WTC11 (cell line): ENCODE results near the gene P3R3URF. TPM values are rescaled to one million over a fixed set of nuclear protein-coding genes. Genes with fewer than 3 reads are reported as not detected.
A peak's percentile ranks its signal among the peaks of the same experiment; 100 is the strongest.

Experiments used
- ATAC-seq: fragments of 200-7000 bp; cut with Tn5 transposase; 2 replicates; pipeline ENCODE4 v1.10.0; 2021; ENCODE audit warnings: mild to moderate bottlenecking, moderate library complexity
- CTCF ChIA-PET: fragments of 300-600 bp; sonication (Branson Sonifier 250); formaldehyde crosslinking; loops from one replicate; lab custom pipeline; 2021; ENCODE audit warnings: antibody characterized with exemption; lab: Charles Lee
- POLR2A ChIA-PET: fragments of 350-600 bp; sonication (Branson Sonifier 250); formaldehyde crosslinking; loops from one replicate; lab custom pipeline; 2021; ENCODE audit warnings: antibody characterized with exemption; lab: Charles Lee
- DNase-seq: peaks from one replicate; pipeline ENCODE4 v3.0.0; 2021; ENCODE audit warnings: low spot score
- H3K27ac Mint-ChIP-seq: 2 replicates; pipeline ENCODE4 v1.8.0; 2021; ENCODE audit warnings: mixed read lengths
- H3K27me3 Mint-ChIP-seq: 2 replicates; pipeline ENCODE4 v1.8.0; 2021; ENCODE audit warnings: low read depth, mild to moderate bottlenecking, moderate library complexity, mixed read lengths
- H3K36me3 Mint-ChIP-seq: 2 replicates; pipeline ENCODE4 v1.8.0; 2021; ENCODE audit warnings: mixed read lengths
- H3K4me1 Mint-ChIP-seq: 2 replicates; pipeline ENCODE4 v1.8.0; 2022; ENCODE audit warnings: mixed read lengths
- H3K4me3 Mint-ChIP-seq: 2 replicates; pipeline ENCODE4 v1.8.0; 2021; ENCODE audit warnings: mild to moderate bottlenecking, moderate library complexity, mixed read lengths
- H3K9me3 Mint-ChIP-seq: 2 replicates; pipeline ENCODE4 v1.8.0; 2021; ENCODE audit warnings: mixed read lengths
- CBFB ChIP-seq: sonication (generic); formaldehyde crosslinking; IDR thresholded peaks from 2 replicates; pipeline ENCODE4 v1.8.1; 2022; ENCODE audit warnings: mild to moderate bottlenecking, low read depth, missing genetic modification reagents
- CREM ChIP-seq: sonication (generic); formaldehyde crosslinking; IDR thresholded peaks from 2 replicates; pipeline ENCODE4 v1.8.1; 2022; ENCODE audit warnings: mild to moderate bottlenecking, missing genetic modification reagents, moderate library complexity
- FOXP1 ChIP-seq: sonication (generic); formaldehyde crosslinking; IDR thresholded peaks from 2 replicates; pipeline ENCODE4 v1.8.0; 2022; ENCODE audit warnings: missing genetic modification reagents, mild to moderate bottlenecking, moderate library complexity, borderline replicate concordance
- MYBL2 ChIP-seq: sonication (generic); formaldehyde crosslinking; IDR thresholded peaks from 2 replicates; pipeline ENCODE4 v1.8.1; 2023; ENCODE audit warnings: mild to moderate bottlenecking, moderate library complexity, missing genetic modification reagents
- NR3C1 ChIP-seq: sonication (generic); formaldehyde crosslinking; conservative IDR thresholded peaks from 2 replicates; pipeline ENCODE4 v1.8.1; 2023; ENCODE audit warnings: low read depth, mild to moderate bottlenecking, missing genetic modification reagents
- PRRX2 ChIP-seq: fragments of 250-450 bp; sonication (Bioruptor Pico); IDR thresholded peaks from 2 replicates; pipeline ENCODE4 v1.8.0; 2021; ENCODE audit warnings: mild to moderate bottlenecking
- RORB ChIP-seq: fragments of 250-450 bp; sonication (Bioruptor Pico); IDR thresholded peaks from 2 replicates; pipeline ENCODE4 v1.9.0; 2021; ENCODE audit warnings: mild to moderate bottlenecking
- ZBTB21 ChIP-seq: sonication (generic); formaldehyde crosslinking; IDR thresholded peaks from 2 replicates; pipeline ENCODE4 v1.8.1; 2023; ENCODE audit warnings: mild to moderate bottlenecking, missing genetic modification reagents, borderline replicate concordance
- ZNF121 ChIP-seq: sonication (generic); formaldehyde crosslinking; IDR thresholded peaks from 2 replicates; pipeline ENCODE4 v1.8.0; 2023; ENCODE audit warnings: missing genetic modification reagents
- ZNF138 ChIP-seq: sonication (generic); formaldehyde crosslinking; conservative IDR thresholded peaks from 2 replicates; pipeline ENCODE4 v1.8.1; 2022; ENCODE audit warnings: mild to moderate bottlenecking, moderate library complexity, missing genetic modification reagents
- ZNF232 ChIP-seq: sonication (generic); formaldehyde crosslinking; IDR thresholded peaks from 2 replicates; pipeline ENCODE4 v1.8.0; 2022; ENCODE audit warnings: mild to moderate bottlenecking, missing genetic modification reagents
- ZNF263 ChIP-seq: sonication (generic); formaldehyde crosslinking; IDR thresholded peaks from 2 replicates; pipeline ENCODE4 v1.8.1; 2022; ENCODE audit warnings: low read depth, mild to moderate bottlenecking, moderate library complexity, missing genetic modification reagents
- ZNF396 ChIP-seq: fragments of 250-450 bp; sonication (Bioruptor Pico); IDR thresholded peaks from 2 replicates; pipeline ENCODE4 v1.8.0; 2021; ENCODE audit warnings: mild to moderate bottlenecking, moderate library complexity, borderline replicate concordance
- ZNF416 ChIP-seq: fragments of 250-450 bp; sonication (Bioruptor Pico); IDR thresholded peaks from 2 replicates; pipeline ENCODE4 v1.9.0; 2021; ENCODE audit warnings: mild to moderate bottlenecking, inconsistent platforms
- total RNA-seq: library from RNA; stranded (reverse); gene quantifications from 3 replicates; pipeline ENCODE4 v1.2.3, GENCODE V29; 2021
- TF ChIP-seq, protein P1 (sequence below): sonication (generic); formaldehyde crosslinking; IDR thresholded peaks from 2 replicates; pipeline ENCODE4 v1.8.1; 2022; ENCODE audit warnings: missing genetic modification reagents, borderline replicate concordance
- TF ChIP-seq, protein P2 (sequence below): sonication (generic); formaldehyde crosslinking; IDR thresholded peaks from 2 replicates; pipeline ENCODE4 v1.8.1; 2022; ENCODE audit warnings: mild to moderate bottlenecking, missing genetic modification reagents, moderate library complexity, borderline replicate concordance
- TF ChIP-seq, protein P3 (sequence below): fragments of 250-450 bp; sonication (Bioruptor Pico); IDR thresholded peaks from 2 replicates; pipeline ENCODE4 v1.9.0; 2021; ENCODE audit warnings: mild to moderate bottlenecking, borderline replicate concordance
- TF ChIP-seq, protein P4 (sequence below): sonication (generic); formaldehyde crosslinking; IDR thresholded peaks from 2 replicates; pipeline ENCODE4 v1.8.0; 2022; ENCODE audit warnings: mild to moderate bottlenecking, missing genetic modification reagents
- TF ChIP-seq, protein P5 (sequence below): sonication (generic); formaldehyde crosslinking; conservative IDR thresholded peaks from 2 replicates; pipeline ENCODE4 v1.8.1; 2023; ENCODE audit warnings: mild to moderate bottlenecking, low read depth, missing genetic modification reagents, moderate library complexity
- TF ChIP-seq, protein P6 (sequence below): fragments of 250-450 bp; sonication (Bioruptor Pico); IDR thresholded peaks from 2 replicates; pipeline ENCODE4 v2.1.2; 2022; ENCODE audit warnings: mild to moderate bottlenecking, moderate library complexity
- TF ChIP-seq, protein P7 (sequence below): sonication (generic); formaldehyde crosslinking; IDR thresholded peaks from 2 replicates; pipeline ENCODE4 v1.8.1; 2023; ENCODE audit warnings: mild to moderate bottlenecking, moderate library complexity, missing genetic modification reagents

P3R3URF gene
- total RNA-seq, 1 experiment from 2014 or later, result not detected

DNA sequence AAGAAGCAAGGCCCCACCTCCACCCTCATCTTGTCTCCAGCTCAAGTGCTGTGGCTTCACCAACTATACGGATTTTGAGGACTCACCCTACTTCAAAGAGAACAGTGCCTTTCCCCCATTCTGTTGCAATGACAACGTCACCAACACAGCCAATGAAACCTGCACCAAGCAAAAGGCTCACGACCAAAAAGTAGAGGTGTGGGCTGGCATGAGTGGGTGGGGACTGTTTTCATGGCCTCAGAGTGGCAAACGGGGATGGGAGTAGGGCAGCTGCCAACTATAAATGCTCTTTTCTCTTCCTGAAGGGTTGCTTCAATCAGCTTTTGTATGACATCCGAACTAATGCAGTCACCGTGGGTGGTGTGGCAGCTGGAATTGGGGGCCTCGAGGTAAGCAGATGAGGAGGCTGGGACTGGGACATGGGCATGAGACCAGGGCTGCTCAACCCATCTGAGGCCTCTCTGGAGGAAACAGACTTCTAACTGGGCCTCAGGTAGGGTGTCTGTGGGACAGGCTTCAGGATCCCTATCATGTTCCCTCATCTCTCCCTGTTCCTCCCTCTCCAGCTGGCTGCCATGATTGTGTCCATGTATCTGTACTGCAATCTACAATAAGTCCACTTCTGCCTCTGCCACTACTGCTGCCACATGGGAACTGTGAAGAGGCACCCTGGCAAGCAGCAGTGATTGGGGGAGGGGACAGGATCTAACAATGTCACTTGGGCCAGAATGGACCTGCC is 8.8 kb upstream of the P3R3URF start (continued):
- TF ChIP-seq ZNF263 (CRISPR knock-in tag) (no peak), ZNF121 (no peak), ZNF138 (CRISPR knock-in tag) (no peak), ZNF232 (CRISPR knock-in tag) (no peak), ZNF396 (CRISPR knock-in tag) (no peak), ZBTB21 (CRISPR knock-in tag) (no peak), PRRX2 (CRISPR knock-in tag) (no peak)
- TF ChIP-seq, protein P1, sequence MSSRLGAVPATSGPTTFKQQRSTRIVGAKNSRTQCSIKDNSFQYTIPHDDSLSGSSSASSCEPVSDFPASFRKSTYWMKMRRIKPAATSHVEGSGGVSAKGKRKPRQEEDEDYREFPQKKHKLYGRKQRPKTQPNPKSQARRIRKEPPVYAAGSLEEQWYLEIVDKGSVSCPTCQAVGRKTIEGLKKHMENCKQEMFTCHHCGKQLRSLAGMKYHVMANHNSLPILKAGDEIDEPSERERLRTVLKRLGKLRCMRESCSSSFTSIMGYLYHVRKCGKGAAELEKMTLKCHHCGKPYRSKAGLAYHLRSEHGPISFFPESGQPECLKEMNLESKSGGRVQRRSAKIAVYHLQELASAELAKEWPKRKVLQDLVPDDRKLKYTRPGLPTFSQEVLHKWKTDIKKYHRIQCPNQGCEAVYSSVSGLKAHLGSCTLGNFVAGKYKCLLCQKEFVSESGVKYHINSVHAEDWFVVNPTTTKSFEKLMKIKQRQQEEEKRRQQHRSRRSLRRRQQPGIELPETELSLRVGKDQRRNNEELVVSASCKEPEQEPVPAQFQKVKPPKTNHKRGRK, result no peak
- TF ChIP-seq, protein P2, sequence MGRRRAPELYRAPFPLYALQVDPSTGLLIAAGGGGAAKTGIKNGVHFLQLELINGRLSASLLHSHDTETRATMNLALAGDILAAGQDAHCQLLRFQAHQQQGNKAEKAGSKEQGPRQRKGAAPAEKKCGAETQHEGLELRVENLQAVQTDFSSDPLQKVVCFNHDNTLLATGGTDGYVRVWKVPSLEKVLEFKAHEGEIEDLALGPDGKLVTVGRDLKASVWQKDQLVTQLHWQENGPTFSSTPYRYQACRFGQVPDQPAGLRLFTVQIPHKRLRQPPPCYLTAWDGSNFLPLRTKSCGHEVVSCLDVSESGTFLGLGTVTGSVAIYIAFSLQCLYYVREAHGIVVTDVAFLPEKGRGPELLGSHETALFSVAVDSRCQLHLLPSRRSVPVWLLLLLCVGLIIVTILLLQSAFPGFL (CRISPR knock-in tag), result no peak

DNA sequence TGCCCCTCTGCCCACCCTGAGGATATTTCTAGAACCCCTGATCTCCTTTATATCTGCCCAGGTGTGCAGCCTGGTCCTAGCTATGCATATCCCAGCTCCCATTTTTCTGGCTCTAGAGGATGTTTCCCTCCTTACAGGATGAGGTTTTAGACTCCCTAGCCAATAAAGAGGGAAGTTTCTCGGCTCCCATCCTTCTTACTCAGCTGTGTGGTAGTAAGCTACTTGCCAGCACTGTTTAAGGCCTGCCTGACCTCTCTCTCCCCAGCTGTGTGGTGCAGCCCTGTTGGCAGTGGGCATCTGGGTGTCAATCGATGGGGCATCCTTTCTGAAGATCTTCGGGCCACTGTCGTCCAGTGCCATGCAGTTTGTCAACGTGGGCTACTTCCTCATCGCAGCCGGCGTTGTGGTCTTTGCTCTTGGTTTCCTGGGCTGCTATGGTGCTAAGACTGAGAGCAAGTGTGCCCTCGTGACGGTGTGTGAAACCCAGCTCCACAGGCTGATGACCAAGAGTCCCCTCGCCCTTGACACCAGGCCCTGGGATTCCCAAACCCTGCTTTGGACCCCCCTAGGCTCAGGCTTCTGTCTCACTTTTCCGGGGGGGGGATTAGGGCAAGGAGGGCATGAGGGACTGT is 7.8 kb upstream of the P3R3URF start:
- DNase-seq (no peak), ATAC-seq (no peak)
- ChIA-PET POLR2A (interaction anchor here (1.4 kb wide), 1 partner anchor 40 kb away, joined by 7 read pairs; no protein-coding TSS in a partner anchor), CTCF (interaction anchor here (0.6 to 4.8 kb wide), 6 partner anchors 19 to 152 kb away, joined by 3 to 62 read pairs (median 4); partner anchors contain the start of gene LURAP1)
- H3K27me3 Mint-ChIP-seq, result peaks cover 8% of the 10 kb centered on the region
- no peaks in the 10 kb centered on the region for H3K9me3 Mint-ChIP-seq
- no peak overlapping the region for H3K4me3 Mint-ChIP-seq
- H3K27ac Mint-ChIP-seq, result peak overlapping the region; percentile 55; the same call in 1 of the 2 replicates
- no peaks in the 10 kb centered on the region for H3K36me3 Mint-ChIP-seq
- 0 out of 2 replicates have a peak, but pooled peaks cover 6% of the 10 kb centered on the region for H3K4me1 Mint-ChIP-seq
- TF ChIP-seq CREM (CRISPR knock-in tag) (no peak), FOXP1 (CRISPR knock-in tag) (no peak), CBFB (CRISPR knock-in tag) (no peak), RORB (CRISPR knock-in tag) (no peak), MYBL2 (no peak), NR3C1 (CRISPR knock-in tag) (no peak), ZNF416 (CRISPR knock-in tag) (no peak)
- TF ChIP-seq, protein P3, sequence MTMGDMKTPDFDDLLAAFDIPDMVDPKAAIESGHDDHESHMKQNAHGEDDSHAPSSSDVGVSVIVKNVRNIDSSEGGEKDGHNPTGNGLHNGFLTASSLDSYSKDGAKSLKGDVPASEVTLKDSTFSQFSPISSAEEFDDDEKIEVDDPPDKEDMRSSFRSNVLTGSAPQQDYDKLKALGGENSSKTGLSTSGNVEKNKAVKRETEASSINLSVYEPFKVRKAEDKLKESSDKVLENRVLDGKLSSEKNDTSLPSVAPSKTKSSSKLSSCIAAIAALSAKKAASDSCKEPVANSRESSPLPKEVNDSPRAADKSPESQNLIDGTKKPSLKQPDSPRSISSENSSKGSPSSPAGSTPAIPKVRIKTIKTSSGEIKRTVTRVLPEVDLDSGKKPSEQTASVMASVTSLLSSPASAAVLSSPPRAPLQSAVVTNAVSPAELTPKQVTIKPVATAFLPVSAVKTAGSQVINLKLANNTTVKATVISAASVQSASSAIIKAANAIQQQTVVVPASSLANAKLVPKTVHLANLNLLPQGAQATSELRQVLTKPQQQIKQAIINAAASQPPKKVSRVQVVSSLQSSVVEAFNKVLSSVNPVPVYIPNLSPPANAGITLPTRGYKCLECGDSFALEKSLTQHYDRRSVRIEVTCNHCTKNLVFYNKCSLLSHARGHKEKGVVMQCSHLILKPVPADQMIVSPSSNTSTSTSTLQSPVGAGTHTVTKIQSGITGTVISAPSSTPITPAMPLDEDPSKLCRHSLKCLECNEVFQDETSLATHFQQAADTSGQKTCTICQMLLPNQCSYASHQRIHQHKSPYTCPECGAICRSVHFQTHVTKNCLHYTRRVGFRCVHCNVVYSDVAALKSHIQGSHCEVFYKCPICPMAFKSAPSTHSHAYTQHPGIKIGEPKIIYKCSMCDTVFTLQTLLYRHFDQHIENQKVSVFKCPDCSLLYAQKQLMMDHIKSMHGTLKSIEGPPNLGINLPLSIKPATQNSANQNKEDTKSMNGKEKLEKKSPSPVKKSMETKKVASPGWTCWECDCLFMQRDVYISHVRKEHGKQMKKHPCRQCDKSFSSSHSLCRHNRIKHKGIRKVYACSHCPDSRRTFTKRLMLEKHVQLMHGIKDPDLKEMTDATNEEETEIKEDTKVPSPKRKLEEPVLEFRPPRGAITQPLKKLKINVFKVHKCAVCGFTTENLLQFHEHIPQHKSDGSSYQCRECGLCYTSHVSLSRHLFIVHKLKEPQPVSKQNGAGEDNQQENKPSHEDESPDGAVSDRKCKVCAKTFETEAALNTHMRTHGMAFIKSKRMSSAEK (CRISPR knock-in tag), result no peak
- TF ChIP-seq, protein P4, sequence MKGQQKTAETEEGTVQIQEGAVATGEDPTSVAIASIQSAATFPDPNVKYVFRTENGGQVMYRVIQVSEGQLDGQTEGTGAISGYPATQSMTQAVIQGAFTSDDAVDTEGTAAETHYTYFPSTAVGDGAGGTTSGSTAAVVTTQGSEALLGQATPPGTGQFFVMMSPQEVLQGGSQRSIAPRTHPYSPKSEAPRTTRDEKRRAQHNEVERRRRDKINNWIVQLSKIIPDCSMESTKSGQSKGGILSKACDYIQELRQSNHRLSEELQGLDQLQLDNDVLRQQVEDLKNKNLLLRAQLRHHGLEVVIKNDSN (CRISPR knock-in tag), result no peak
- TF ChIP-seq, protein P5, sequence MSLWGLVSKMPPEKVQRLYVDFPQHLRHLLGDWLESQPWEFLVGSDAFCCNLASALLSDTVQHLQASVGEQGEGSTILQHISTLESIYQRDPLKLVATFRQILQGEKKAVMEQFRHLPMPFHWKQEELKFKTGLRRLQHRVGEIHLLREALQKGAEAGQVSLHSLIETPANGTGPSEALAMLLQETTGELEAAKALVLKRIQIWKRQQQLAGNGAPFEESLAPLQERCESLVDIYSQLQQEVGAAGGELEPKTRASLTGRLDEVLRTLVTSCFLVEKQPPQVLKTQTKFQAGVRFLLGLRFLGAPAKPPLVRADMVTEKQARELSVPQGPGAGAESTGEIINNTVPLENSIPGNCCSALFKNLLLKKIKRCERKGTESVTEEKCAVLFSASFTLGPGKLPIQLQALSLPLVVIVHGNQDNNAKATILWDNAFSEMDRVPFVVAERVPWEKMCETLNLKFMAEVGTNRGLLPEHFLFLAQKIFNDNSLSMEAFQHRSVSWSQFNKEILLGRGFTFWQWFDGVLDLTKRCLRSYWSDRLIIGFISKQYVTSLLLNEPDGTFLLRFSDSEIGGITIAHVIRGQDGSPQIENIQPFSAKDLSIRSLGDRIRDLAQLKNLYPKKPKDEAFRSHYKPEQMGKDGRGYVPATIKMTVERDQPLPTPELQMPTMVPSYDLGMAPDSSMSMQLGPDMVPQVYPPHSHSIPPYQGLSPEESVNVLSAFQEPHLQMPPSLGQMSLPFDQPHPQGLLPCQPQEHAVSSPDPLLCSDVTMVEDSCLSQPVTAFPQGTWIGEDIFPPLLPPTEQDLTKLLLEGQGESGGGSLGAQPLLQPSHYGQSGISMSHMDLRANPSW (CRISPR knock-in tag), result no peak
- TF ChIP-seq, protein P6, sequence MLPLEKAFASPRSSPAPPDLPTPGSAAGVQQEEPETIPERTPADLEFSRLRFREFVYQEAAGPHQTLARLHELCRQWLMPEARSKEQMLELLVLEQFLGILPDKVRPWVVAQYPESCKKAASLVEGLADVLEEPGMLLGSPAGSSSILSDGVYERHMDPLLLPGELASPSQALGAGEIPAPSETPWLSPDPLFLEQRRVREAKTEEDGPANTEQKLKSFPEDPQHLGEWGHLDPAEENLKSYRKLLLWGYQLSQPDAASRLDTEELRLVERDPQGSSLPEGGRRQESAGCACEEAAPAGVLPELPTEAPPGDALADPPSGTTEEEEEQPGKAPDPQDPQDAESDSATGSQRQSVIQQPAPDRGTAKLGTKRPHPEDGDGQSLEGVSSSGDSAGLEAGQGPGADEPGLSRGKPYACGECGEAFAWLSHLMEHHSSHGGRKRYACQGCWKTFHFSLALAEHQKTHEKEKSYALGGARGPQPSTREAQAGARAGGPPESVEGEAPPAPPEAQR (CRISPR knock-in tag), result no peak
- TF ChIP-seq, protein P7, sequence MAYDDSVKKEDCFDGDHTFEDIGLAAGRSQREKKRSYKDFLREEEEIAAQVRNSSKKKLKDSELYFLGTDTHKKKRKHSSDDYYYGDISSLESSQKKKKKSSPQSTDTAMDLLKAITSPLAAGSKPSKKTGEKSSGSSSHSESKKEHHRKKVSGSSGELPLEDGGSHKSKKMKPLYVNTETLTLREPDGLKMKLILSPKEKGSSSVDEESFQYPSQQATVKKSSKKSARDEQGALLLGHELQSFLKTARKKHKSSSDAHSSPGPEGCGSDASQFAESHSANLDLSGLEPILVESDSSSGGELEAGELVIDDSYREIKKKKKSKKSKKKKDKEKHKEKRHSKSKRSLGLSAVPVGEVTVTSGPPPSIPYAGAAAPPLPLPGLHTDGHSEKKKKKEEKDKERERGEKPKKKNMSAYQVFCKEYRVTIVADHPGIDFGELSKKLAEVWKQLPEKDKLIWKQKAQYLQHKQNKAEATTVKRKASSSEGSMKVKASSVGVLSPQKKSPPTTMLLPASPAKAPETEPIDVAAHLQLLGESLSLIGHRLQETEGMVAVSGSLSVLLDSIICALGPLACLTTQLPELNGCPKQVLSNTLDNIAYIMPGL (CRISPR knock-in tag), result no peak
